EL (cell line): ENCODE measurements around the gene ANKHD1.
"Not testable (repeated sequence)": the region's sequence is repeated elsewhere in the genome, so short reads cannot be mapped to it uniquely, and the experiment has no call there.

Experiments used
- DNase-seq: peaks from one replicate; pipeline ENCODE4 v3.0.0-alpha.2; 2016

ANKHD1 gene

DNA sequence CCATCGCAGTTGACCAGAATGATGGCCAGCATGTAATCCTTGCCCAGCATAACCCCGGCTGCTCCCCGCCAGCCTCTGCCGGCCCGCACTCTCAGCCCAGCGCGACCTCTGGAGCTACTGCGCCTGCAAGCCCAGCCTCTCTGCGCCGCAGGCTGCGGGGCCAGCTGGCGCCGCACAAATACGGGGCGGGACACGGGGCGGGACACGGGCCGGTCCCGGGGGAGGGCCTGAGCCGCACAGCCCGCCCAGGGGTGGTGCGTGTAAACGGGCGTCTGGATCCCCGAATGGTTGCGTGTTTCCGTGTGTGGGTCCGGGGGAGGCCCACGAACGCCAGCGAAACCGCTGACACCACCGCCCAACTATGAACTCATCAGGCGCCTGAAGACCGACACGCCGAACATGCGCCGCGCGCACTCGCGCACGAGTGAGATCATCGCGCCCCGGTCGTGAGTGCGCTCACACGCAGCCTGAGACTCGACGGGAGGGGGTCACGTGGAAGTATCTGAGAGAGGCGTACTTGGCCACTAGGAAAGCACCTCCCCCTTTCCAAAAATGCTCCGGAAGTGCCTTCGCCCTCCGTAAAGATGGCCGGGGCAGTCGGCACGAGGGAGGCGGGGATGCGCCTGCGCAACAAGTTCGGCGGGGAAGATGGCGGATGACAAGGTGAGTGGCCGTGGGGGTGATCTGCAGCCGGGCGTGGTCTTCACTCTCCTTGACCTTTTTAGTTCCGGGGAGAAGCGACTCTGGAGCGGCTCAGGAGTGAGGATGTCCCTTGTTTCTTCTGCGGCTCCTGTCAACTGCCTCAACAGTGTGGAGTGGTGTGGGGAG lies 162.8 kb downstream of the ANKHD1 start, which contains the start of the genes APBB3 and SLC35A4:
APBB3 (minus strand) TSS at position 403 of the 828 bp plus-strand sequence; CDS start at position 50, 353 bp downstream.
SLC35A4 (plus strand) TSS at position 633 of the 828 bp plus-strand sequence. CDS start 2,342 bp downstream, outside the sequence.
- DNase-seq = peak; percentile 99

DNA sequence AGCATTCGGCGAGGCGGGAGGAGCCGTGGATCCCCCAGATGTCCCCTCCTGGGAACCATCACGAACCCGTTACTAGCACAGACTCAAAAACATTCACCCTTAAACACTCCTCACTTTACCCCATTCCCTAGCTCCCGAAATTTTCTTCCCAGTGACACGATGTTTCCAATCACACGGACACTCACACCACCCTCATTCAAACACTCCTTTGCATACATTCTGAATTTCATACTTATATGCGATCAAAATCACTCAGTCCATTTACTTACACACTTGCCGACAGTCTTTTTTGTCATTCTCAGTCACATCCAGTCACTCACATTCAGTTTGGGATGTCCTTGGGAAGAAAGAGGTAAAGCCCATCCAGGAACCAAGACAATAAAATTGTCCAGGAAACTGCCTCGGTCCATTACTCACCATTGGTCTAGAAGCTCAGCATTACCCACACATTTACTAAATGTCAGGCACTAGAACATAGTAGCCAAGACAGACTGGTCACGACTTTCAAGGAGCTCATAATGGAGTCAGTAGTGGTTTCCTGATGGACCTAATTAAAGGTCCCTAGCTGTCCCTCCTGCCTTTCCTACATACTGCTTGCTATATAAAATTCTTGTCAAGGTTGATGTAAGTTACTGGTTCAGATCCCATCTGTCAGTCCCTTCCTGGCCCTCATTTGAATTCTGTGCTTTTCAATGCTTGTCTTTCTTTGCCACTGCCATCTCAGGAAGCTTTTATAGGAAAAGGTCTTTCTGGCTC lies 163.6 kb downstream of the ANKHD1 start:
- no peak for DNase-seq

DNA sequence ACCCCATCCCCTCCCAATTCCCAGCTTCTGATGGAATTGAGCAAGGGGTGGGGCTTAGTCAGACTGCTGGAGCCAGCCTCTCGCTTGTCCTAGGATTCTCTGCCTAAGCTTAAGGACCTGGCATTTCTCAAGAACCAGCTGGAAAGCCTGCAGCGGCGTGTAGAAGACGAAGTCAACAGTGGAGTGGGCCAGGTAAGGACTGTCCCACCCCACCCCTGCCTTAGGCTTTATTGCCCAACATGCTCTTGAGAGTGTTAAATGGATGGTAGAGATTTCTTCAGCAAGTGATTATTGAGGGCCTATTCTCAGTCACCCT lies 164.1 kb downstream of the ANKHD1 start:
- no peak for DNase-seq

DNA sequence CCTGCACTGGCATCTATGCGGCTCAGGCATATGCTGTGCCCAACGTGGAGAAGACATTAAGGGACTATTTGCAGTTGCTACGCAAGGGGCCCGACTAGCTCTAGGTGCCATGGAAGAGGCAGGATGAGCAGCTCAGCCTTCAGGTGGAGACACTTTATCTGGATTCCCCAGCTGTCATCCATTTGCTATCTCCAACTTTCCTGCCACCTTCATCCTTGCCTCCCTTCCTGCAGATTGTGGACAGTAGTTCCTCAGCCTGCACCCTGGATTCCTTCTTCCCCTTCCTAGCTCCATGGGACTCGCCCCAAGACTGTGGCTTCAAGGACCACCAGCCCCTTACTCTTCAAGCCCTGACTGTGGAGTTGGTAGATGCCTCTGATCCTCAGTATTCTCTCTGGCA lies 165.0 kb downstream of the ANKHD1 start:
- no peak for DNase-seq

DNA sequence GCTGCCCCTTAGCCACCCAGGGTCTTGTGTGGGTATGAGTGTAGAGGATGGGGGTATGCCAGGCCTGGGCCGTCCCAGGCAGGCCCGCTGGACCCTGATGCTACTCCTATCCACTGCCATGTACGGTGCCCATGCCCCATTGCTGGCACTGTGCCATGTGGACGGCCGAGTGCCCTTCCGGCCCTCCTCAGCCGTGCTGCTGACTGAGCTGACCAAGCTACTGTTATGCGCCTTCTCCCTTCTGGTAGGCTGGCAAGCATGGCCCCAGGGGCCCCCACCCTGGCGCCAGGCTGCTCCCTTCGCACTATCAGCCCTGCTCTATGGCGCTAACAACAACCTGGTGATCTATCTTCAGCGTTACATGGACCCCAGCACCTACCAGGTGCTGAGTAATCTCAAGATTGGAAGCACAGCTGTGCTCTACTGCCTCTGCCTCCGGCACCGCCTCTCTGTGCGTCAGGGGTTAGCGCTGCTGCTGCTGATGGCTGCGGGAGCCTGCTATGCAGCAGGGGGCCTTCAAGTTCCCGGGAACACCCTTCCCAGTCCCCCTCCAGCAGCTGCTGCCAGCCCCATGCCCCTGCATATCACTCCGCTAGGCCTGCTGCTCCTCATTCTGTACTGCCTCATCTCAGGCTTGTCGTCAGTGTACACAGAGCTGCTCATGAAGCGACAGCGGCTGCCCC lies 165.6 kb downstream of the ANKHD1 start:
- DNase-seq = no peak

DNA sequence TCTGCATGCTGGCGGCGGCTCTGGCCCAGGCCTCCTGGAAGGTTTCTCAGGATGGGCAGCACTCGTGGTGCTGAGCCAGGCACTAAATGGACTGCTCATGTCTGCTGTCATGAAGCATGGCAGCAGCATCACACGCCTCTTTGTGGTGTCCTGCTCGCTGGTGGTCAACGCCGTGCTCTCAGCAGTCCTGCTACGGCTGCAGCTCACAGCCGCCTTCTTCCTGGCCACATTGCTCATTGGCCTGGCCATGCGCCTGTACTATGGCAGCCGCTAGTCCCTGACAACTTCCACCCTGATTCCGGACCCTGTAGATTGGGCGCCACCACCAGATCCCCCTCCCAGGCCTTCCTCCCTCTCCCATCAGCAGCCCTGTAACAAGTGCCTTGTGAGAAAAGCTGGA lies 166.2 kb downstream of the ANKHD1 start:
- DNase-seq = no peak

DNA sequence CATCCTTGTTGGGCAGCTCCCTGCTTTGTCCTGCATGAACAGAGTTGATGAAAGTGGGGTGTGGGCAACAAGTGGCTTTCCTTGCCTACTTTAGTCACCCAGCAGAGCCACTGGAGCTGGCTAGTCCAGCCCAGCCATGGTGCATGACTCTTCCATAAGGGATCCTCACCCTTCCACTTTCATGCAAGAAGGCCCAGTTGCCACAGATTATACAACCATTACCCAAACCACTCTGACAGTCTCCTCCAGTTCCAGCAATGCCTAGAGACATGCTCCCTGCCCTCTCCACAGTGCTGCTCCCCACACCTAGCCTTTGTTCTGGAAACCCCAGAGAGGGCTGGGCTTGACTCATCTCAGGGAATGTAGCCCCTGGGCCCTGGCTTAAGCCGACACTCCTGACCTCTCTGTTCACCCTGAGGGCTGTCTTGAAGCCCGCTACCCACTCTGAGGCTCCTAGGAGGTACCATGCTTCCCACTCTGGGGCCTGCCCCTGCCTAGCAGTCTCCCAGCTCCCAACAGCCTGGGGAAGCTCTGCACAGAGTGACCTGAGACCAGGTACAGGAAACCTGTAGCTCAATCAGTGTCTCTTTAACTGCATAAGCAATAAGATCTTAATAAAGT lies 166.9 kb downstream of the ANKHD1 start:
- no peak for DNase-seq

DNA sequence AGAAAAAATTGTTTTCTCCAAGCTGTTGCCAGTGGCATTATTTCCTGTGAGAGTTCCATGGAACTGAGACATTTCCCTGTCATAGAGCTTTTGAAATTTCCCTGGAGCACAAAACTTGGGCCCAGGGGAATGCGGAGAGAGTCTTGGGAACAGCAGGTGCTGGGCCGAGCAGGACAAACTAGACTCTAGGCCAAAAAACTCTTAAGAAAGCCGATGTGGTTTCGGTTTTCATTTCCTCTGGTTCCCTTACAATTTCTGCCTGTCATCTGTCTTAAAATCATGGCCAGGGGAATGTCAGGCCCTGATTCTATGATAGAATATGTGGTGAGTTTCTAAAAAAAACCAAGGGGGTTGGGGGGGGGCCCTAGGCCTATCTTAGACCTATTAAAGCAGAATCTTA lies 167.6 kb downstream of the ANKHD1 start:
- DNase-seq = no peak

DNA sequence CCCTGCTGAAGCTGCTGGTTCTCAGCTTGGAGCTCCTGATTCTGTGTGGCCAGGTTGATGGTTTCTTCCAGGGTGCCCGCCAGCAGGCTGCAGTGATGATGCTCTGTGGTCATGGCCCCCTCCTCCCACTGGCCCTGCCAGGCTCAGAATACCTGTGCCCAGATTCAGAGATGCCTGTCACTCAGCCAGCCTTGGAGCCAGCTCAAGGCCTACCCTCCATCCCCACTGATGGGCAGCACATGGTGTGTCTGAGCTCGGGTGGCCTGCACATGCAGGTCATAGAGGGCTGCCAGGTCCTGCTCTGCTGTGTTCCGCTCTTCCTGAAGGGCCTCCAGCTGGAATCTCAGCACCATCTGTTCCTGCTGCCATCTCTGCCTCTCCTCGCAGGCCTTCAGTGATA lies 168.4 kb downstream of the ANKHD1 start:
- DNase-seq = no peak

DNA sequence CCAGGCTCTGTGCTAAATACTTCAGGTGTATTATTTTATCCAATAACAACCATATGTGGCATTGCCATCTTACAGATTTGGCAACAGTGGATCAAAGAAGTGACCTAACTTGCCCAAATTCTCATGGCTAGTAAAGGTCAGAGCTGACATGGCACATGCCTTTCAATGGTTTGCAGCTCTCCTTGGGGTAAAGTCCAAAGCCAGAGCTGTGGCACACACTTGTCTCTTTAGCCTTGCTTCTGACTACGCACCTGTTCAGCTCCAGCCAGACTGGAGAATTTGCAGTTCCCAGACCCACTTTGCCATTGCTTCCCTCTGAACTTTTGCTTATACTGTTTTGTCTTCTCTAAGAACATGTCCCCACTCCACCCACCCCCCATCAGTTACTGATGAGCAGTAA lies 168.9 kb downstream of the ANKHD1 start:
- no peak for DNase-seq

DNA sequence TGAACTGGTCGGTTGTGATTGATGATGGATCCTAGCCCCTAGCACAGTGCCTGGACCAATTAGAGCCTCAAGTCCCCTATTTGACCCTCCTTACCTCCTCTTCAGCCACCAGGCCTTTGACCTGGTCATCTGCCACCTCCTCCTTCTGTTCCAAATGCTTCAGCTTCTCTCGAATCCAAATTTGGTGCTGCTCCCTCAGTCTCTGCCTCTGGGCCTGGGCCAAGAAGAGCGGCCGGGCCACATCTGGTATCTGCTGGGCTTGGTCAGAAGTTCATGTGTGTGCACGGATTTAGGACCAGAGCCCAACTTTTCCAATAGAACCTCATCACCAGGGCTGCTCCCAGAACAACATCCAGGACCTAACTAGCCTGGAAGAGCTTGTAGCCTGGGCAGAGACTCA lies 169.5 kb downstream of the ANKHD1 start:
- no peak for DNase-seq

DNA sequence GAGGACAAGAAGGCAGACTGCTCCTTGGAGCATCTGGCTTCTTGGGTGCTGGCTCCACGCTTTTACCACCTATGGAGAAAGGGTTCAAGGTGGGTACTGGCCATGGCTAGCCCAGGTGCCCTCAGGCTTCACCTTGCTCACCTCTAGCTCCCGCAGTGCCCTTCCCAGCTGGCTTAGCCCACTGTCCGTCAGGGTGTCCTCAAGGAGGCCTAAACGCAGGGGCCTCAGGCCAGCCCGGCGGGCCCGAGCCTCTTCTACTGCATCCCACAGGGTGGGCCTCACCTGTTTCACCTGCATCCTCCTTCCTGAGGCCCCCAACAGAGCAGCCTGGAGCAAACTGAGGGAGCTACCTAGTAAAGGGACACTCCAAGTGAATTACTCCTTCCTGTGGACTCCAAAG lies 172.1 kb downstream of the ANKHD1 start:
- DNase-seq = no peak

DNA sequence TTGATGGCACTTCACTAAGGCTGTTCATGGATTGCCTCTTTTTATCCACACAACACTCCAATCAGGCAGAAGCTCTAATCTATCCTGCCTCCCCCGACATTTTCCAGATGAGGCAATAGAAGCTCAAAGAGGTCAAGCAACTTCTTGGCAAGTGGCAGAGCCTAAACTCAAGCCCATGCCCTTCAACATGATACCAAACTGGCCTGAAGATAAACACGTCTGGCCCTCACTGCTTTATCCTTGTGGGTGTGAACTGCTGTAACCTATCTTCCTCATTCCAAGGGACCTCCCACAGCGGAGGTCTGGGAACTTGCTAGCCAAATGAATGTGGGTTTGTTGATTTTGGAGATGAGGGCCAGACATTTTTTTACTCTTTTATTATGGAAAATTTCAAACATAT lies 172.5 kb downstream of the ANKHD1 start:
- DNase-seq = no peak

DNA sequence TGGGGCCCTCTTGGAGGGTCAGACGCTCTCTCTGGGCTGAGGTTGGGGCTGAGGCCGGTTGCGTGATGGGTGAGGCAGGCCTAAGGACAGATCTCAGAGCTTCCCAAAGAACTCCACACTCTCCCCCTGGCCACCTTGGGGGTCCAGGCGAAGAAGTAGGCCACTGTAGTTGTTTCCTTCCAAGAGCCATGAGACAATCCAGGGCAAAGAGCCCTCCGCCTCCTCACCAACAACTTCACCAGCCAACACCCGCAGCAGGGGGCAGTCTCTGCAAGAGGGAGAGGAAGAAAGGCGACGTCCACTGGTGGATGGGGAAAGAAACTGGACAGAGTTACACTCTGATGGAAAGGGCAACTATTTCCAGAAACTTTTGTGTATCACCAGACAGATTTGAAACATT lies 173.7 kb downstream of the ANKHD1 start:
- peak; percentile 39 for DNase-seq

DNA sequence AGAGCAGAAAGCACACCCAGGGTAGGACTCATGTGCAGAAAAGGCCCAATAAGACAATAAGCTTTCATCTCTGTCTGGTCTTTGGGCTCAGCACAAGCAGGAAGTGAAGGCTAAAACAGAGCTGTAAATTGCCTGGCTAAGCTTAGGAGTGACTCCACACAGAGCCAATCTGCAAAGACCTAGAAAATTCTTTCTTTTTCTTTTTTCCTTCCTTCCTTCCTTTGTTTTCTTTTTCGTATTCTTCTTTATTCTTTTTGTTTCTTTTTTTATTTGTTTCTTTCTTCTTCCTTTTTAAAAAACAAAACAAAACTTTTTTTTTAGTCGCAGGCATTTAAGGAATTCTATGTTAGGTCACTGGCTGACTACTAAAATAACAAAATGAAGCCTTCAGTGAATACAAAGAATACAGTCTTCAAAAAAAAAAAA lies 175.2 kb downstream of the ANKHD1 start:
- DNase-seq = peak; percentile 25

DNA sequence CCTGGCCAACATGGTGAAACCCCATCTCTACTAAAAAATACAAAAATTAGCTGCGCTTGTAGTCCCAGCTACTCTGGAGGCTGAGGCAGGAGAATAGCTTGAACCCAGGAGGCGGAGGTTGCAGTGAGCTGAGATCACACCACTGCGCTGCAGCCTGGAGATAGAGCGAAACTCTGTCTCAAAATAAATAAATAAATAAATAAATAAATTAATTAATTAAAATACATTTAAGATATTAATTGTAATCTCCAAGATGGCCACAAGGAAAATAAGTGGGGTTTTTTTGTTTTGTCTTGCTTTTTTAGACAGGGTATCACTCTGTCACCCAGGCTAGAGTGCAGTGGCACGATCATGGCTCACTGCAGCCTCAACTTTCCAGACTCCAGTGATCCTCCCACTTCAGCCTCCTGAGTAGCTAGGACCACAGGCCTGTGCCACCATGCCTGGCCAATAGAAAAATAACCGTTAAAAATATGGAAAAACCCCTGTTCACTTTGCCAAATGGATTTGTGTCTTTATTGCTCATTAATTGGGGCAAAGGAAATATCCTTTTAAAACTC lies 177.6 kb downstream of the ANKHD1 start:
- DNase-seq = not testable (repeated sequence)

DNA sequence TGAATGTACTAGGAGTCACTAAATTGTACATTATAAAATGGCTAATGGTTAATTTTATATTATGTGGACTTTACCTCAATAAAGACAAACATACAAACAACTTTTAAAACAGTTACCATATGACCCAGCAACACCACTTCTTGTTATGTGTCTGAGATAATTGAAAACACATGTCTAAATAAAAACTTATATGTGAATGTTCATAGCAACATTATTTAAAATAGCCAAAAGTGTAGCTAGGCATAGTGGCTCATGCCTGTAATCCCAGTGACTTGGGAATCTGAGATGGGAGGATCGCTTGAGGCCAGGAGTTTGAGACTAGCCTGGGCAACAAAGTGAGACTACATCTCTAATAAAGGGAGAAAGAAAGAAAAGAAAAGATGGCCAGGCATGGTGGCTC lies 185.9 kb downstream of the ANKHD1 start:
- no peak for DNase-seq

DNA sequence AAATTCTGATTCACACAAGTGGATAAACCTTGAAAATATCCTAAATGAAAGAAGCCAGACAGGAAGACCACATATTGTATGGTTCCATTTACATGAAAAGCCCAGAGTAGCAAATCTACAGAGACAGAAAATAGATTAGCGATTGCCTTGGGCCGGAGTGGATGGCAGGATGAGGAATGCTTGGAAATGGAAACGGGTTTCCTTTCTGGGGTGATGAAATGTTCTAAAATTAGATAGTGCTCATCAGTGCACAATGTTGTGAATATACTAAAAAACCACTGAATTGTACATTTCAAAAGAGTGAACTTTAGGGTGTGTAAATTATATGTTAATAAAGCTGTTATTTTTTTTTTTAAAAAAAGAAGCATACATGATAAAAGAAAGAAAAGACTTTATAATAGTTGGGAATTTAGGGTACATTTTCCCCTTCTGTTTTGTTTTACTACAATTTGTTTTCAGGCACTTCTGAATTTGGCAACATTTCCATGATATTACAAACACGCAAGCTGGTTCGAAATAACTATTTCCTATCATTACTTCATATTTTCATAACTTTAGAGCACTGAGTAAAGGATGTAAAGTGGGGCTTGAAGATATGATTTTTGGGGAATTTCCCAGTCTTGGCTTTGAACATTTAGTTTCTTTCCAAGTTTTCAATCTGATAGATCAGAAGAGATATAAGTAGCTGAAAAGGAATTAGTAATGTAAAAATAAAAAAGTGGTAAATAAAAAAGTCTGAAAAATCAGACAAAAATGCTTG lies 186.9 kb downstream of the ANKHD1 start:
- peak; percentile 23 for DNase-seq
